K562 (cell line): ENCODE results near the gene TANC1. TPM values are rescaled to one million over a fixed set of nuclear protein-coding genes. Genes with fewer than 3 reads are reported as not detected.

ENCODE experiments used
- microRNA-seq: library from miRNA; unstranded; fragments of <30 nt; microRNA quantifications from one replicate; pipeline ENCODE4, GENCODE V29; 2018; ENCODE audit warnings: borderline microRNAs expressed
- polyA plus RNA-seq, 8 experiments: library from polyadenylated mRNA; depleted of rRNA in 4 of 8; stranded (reverse) in 5 of 8; unstranded in 3 of 8; fragments of >200 nt; fragmentation: Nextera tagmentation in 2 of 8; fragmentation: Illumina TruSeq in 1 of 8; extraction: Ambion mirVana in 2 of 8; extraction: Trizol in 1 of 8; gene quantifications; 2 replicates each; pipeline versions ENCODE4 v1.2.1 to v1.2.3, GENCODE V29; 2011 to 2014; ENCODE audit warnings: inconsistent platforms in 1 of 8, missing spikeins in 1 of 8
- small RNA-seq: library from RNA; depleted of rRNA; stranded (forward); fragments of <200 nt; gene quantifications from one replicate; pipeline ENCODE3, GENCODE V24; 2014
- total RNA-seq, 7 experiments: library from RNA; depleted of rRNA in 6 of 7; stranded (reverse); fragments of >200 nt in 6 of 7; fragmentation: Illumina TruSeq in 2 of 7; extraction: Trizol in 2 of 7; gene quantifications; 2 replicates each; pipeline versions ENCODE4 v1.2.1 to v1.2.3, GENCODE V29; 2011 to 2021; ENCODE audit warnings: low replicate concordance in 1 of 7

Gene TANC1
- total and polyA plus RNA-seq, 9 of the 15 experiments (the other 6 are each of a cell fraction or from before 2014, with no cell fraction given): under 0.01 to 0.20 (median 0.07) TPM; not detected in 1

Small RNA genes within 50 kb of the gene (microRNA-seq; reads per million reads assigned to microRNA genes)
- not detected for gene MIR6888

Small RNA genes within 50 kb of the gene (small RNA-seq; reads per million reads assigned to genes)
- gene MIR6888 (not detected), gene RNU2-21P (not detected), gene RNU6-580P (not detected)

Other genes with a start within 250 kb of the TANC1 start
- gene DAPL1, start 173.3 kb upstream of the TANC1 start, total RNA-seq (2014; rRNA removed): not detected in 2 replicates
- not detected in 2 replicates for gene DAPL1, start 173.3 kb upstream of the TANC1 start, total RNA-seq (2014; rRNA removed; fragmentation: Illumina TruSeq; extraction: Trizol)
- not detected in 2 replicates for gene DAPL1, start 173.3 kb upstream of the TANC1 start, total RNA-seq (2015; rRNA removed; fragmentation: Illumina TruSeq; extraction: Trizol)
- not detected in 2 replicates for gene DAPL1, start 173.3 kb upstream of the TANC1 start, total RNA-seq (2021)
- gene DAPL1, start 173.3 kb upstream of the TANC1 start, polyA plus RNA-seq (2011; rRNA removed): not detected in 2 replicates
- gene DAPL1, start 173.3 kb upstream of the TANC1 start, polyA plus RNA-seq (2014; fragmentation: Illumina TruSeq; extraction: Trizol): not detected in 2 replicates
- gene DAPL1, start 173.3 kb upstream of the TANC1 start, polyA plus RNA-seq (2014; fragmentation: Nextera tagmentation; extraction: Ambion mirVana): not detected
- gene DAPL1, start 173.3 kb upstream of the TANC1 start, polyA plus RNA-seq (2014; rRNA removed): not detected in 2 replicates